ENCODE data around the gene REPIN1. TPM values are rescaled to one million over a fixed set of nuclear protein-coding genes. Genes with fewer than 3 reads are reported as not detected.

Gene REPIN1
- total RNA-seq, 1 donor from 2014 or later, result 146 TPM

DNA sequence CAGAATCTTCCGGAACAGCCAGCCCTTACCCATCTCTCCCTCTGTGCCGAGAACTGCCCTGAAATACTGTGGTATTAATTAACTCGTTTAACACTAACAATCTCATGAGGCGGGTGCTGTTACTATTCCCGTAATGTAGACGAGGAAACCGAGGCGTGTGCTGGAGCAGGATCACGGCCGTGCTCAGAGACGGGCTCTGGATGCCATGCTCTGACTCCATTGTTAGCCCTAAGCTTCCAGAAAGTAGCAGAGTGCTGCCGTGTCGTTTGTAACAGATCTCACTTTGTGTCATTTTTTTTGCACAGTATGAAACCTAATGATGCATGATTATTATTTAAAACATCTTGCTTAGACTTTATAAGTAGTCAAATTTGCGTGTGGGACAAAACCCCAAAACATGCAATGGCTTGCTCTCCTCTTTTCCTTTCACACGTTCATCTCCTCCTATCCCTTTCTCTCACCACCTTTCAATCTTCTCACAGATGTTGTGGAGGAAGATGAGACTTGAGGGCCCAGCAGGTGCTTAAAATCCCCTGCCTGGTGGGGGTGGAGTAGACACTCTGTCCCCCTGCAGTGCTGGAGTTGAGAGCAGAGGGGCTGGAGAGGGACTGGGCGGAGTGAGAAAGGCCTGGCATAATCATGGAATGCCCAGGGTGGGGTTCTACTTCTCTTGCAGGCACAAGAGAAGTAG lies 44.8 kb upstream of the REPIN1 start:
- Mint-ChIP-seq H3K4me1 (ENCODE audit: low read depth, unreplicated experiment) (peaks cover 3% of the 10 kb centered on the region), H3K4me3 (ENCODE audit: unreplicated experiment) (peak overlapping the region; percentile 89), H3K9me3 (ENCODE audit: unreplicated experiment) (no peaks in the 10 kb centered on the region), H3K36me3 (ENCODE audit: unreplicated experiment) (no peaks in the 10 kb centered on the region), H3K27ac (ENCODE audit: unreplicated experiment) (peak overlapping the region; percentile 23), H3K27me3 (ENCODE audit: unreplicated experiment) (peaks cover 7% of the 10 kb centered on the region)
- TF ChIP-seq, protein P1, sequence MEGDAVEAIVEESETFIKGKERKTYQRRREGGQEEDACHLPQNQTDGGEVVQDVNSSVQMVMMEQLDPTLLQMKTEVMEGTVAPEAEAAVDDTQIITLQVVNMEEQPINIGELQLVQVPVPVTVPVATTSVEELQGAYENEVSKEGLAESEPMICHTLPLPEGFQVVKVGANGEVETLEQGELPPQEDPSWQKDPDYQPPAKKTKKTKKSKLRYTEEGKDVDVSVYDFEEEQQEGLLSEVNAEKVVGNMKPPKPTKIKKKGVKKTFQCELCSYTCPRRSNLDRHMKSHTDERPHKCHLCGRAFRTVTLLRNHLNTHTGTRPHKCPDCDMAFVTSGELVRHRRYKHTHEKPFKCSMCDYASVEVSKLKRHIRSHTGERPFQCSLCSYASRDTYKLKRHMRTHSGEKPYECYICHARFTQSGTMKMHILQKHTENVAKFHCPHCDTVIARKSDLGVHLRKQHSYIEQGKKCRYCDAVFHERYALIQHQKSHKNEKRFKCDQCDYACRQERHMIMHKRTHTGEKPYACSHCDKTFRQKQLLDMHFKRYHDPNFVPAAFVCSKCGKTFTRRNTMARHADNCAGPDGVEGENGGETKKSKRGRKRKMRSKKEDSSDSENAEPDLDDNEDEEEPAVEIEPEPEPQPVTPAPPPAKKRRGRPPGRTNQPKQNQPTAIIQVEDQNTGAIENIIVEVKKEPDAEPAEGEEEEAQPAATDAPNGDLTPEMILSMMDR (IDR thresholded peaks at IDR 0.05; ENCODE audit: partially characterized antibody, unreplicated experiment), result no peak
- DNase-seq, result no peak

DNA sequence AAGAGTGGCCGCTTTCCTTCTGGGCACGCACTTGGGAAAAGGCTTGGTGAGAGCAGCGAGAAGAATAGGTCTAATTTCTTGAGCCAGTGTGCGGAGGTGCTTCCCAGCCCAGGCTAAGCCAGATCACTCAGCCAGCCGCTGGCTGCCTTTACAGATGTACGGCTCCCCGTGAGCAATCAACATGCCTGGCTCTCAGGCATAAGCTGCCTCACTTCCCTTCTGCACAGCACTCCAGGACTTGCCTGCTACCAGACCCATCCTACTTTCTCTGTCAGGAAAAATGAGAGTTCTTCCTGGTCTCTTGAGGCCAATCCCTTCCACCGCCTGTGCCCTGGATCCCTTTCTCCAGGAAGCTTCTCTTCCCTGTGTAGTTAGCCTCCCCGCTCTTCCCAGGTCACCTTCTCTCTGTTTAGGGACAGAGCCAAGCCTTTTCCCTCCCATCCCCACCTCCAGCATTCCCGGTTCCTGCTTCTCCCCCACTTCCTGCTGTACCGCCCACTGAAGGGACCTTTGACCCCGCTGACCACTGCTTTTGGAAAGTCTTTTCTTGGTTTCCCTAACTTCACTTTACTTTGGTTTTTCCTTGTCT lies 44.2 kb upstream of the REPIN1 start:
- no peak overlapping the region for H3K27ac Mint-ChIP-seq (ENCODE audit: unreplicated experiment)
- DNase-seq, result no peak
- TF ChIP-seq, protein P1 (IDR thresholded peaks at IDR 0.05; ENCODE audit: partially characterized antibody, unreplicated experiment), result no peak
- no peaks in the 10 kb centered on the region for H3K9me3 Mint-ChIP-seq (ENCODE audit: unreplicated experiment)
- peaks cover 3% of the 10 kb centered on the region for H3K4me1 Mint-ChIP-seq (ENCODE audit: low read depth, unreplicated experiment)
- peaks cover 7% of the 10 kb centered on the region for H3K27me3 Mint-ChIP-seq (ENCODE audit: unreplicated experiment)
- H3K4me3 Mint-ChIP-seq (ENCODE audit: unreplicated experiment), result peak overlapping the region; percentile 89
- no peaks in the 10 kb centered on the region for H3K36me3 Mint-ChIP-seq (ENCODE audit: unreplicated experiment)

DNA sequence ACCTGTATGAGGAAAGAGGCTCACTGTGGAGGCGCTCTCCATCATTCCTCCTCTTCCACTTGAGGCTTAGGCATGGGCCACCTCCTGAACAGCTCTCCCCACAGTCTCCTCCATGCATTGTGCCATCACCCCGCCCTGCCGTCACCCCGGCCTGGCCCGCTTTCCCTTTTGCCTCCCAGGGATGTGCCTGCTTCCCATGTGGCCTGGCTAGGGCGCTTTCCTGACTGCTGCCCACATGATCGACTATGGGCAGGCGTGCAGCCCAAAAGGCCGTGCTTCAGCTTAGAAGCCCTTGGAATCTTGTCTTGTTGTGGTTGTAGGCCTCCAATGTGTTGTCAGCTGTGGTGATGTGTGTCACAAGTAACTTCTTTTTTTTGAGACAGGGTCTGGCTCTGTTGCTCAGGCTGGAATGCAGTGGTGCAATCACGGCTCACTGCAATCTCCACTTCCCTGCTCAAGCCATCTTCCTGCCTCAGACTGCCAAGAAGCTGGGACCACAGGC lies 43.5 kb upstream of the REPIN1 start:
- no peak overlapping the region for H3K27ac Mint-ChIP-seq (ENCODE audit: unreplicated experiment)
- H3K4me3 Mint-ChIP-seq (ENCODE audit: unreplicated experiment), result peak overlapping the region; percentile 89
- peaks cover 3% of the 10 kb centered on the region for H3K4me1 Mint-ChIP-seq (ENCODE audit: low read depth, unreplicated experiment)

DNA sequence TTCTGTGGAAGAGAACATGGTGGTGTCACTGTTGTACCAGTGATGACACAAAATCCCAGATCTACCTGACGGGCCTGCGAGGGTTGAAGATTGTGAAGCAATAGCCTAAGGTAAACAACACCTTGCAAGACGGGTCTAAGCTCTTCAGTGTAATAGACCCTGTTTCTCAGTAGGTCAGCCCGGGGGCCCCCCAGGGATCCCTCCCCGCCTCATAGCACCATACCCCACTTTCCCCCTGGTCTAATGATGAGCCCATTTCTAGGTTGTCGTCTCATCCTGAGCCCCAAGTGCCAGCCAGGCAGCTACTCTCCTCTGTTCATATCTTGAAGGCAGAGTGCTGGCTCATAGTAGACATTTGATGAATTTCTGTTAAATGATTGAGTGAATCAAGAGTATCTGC lies 42.7 kb upstream of the REPIN1 start:
- TF ChIP-seq, protein P1 (IDR thresholded peaks at IDR 0.05; ENCODE audit: partially characterized antibody, unreplicated experiment), result no peak
- peaks cover 7% of the 10 kb centered on the region for H3K27me3 Mint-ChIP-seq (ENCODE audit: unreplicated experiment)
- H3K27ac Mint-ChIP-seq (ENCODE audit: unreplicated experiment), result no peak overlapping the region
- peaks cover 3% of the 10 kb centered on the region for H3K4me1 Mint-ChIP-seq (ENCODE audit: low read depth, unreplicated experiment)
- H3K9me3 Mint-ChIP-seq (ENCODE audit: unreplicated experiment), result no peaks in the 10 kb centered on the region
- DNase-seq, result no peak
- no peak overlapping the region for H3K4me3 Mint-ChIP-seq (ENCODE audit: unreplicated experiment)
- H3K36me3 Mint-ChIP-seq (ENCODE audit: unreplicated experiment), result no peaks in the 10 kb centered on the region

More for the DNA sequence above, 43.5 kb upstream of the REPIN1 start:
- no peak for DNase-seq
- TF ChIP-seq, protein P1 (IDR thresholded peaks at IDR 0.05; ENCODE audit: partially characterized antibody, unreplicated experiment), result no peak
- no peaks in the 10 kb centered on the region for H3K36me3 Mint-ChIP-seq (ENCODE audit: unreplicated experiment)
- H3K27me3 Mint-ChIP-seq (ENCODE audit: unreplicated experiment), result peaks cover 7% of the 10 kb centered on the region
- H3K9me3 Mint-ChIP-seq (ENCODE audit: unreplicated experiment), result no peaks in the 10 kb centered on the region

Data from glutamatergic neuron (in vitro differentiated cells).